Inflammatory macrophage (primary cell): Measurements from ENCODE around the gene RHEB.
A peak's percentile ranks its signal among the peaks of the same experiment; 100 is the strongest.

Experiments used
- DNase-seq, 2 donors: peaks; one replicate each; pipeline ENCODE4 v3.0.0-alpha.2; 2020 to 2022

The RHEB gene

GRCh38 chr7:151469281-151469680 is 50.4 kb downstream of the RHEB start:
- DNase-seq: no peak

GRCh38 chr7:151468217-151469018 is 51.3 kb downstream of the RHEB start:
- no peak for DNase-seq

GRCh38 chr7:151465169-151465568 is 54.5 kb downstream of the RHEB start:
- DNase-seq: no peak

GRCh38 chr7:151462306-151462779 is 57.4 kb downstream of the RHEB start:
- DNase-seq: no peak

GRCh38 chr7:151461942-151462230 is 57.8 kb downstream of the RHEB start:
- no peak for DNase-seq

- DNase-seq: no peak
These were observed 58.4 kb downstream of the RHEB start for GRCh38 chr7:151461096-151461941.

- no peak for DNase-seq
These were observed 59.2 kb downstream of the RHEB start for GRCh38 chr7:151460474-151460855.

GRCh38 chr7:151459726-151460473 is 59.8 kb downstream of the RHEB start:
- peak in 1 of 2 donors; percentile 19 for DNase-seq

GRCh38 chr7:151457534-151457933 is 62.2 kb downstream of the RHEB start:
- no peak for DNase-seq

- peak in 1 of 2 donors; percentile 7 for DNase-seq
These were observed 62.9 kb downstream of the RHEB start for GRCh38 chr7:151456782-151457181.

GRCh38 chr7:151456276-151456675 is 63.4 kb downstream of the RHEB start:
- DNase-seq: no peak

- DNase-seq: no peak
These were observed 64.0 kb downstream of the RHEB start for GRCh38 chr7:151455690-151456089.

- no peak for DNase-seq
These were observed 64.7 kb downstream of the RHEB start for GRCh38 chr7:151454932-151455530.

- DNase-seq: no peak
These were observed 65.4 kb downstream of the RHEB start for GRCh38 chr7:151454305-151454704.

- DNase-seq: no peak
These were observed 66.3 kb downstream of the RHEB start for GRCh38 chr7:151453326-151453791.

- no peak for DNase-seq
These were observed 66.9 kb downstream of the RHEB start for GRCh38 chr7:151452680-151453325.

GRCh38 chr7:151451626-151452571 is 67.8 kb downstream of the RHEB start:
- no peak for DNase-seq

- DNase-seq: no peak
These were observed 68.5 kb downstream of the RHEB start for GRCh38 chr7:151451156-151451555.

- no peak for DNase-seq
These were observed 69.7 kb downstream of the RHEB start for GRCh38 chr7:151449990-151450389.
